Endothelial cell of umbilical vein (primary cell): ENCODE measurements around the gene MGST3. TPM values are rescaled to one million over a fixed set of nuclear protein-coding genes. Genes with fewer than 3 reads are reported as not detected.

Experiments used
- BruUV-seq: library from RNA; stranded (reverse); fragments of 400-500 nt; replicated peaks from 2 replicates; lab custom pipeline; 2021; lab: Mats Ljungman, UMichigan
- CTCF ChIA-PET: fragments of 300-600, 350-600 bp; sonication (Branson Sonifier 250); formaldehyde crosslinking; loops from one replicate; lab custom pipeline; 2021; ENCODE audit warnings: antibody characterized with exemption, inconsistent platforms; lab: Charles Lee
- POLR2A ChIA-PET: fragments of 300-600, 350-600 bp; sonication (Branson Sonifier 250); formaldehyde crosslinking; loops from one replicate; lab custom pipeline; 2021; ENCODE audit warnings: antibody characterized with exemption, inconsistent platforms; lab: Charles Lee
- DNase-seq: peaks from one replicate; pipeline ENCODE4 v3.0.0-alpha.2; 2011; ENCODE audit warnings: low read depth, low spot score
- FAIRE-seq: peaks from 2 replicates; lab custom pipeline; 2011; peaks lifted over from hg19 to GRCh38; lab: Jason Lieb, UNC
- H2AFZ ChIP-seq: 2 replicates; pipeline ENCODE4 v1.6.0; 2012; ENCODE audit warnings: low read depth, low read length, control low read depth, inconsistent platforms
- H3K27ac ChIP-seq: 2 replicates; pipeline ENCODE4 v1.5.1; 2011; ENCODE audit warnings: low read depth, mild to moderate bottlenecking, control low read depth, low read length, moderate library complexity; ENCODE audit not compliant: insufficient read depth
- H3K27me3 ChIP-seq, 2 experiments: 2 replicates each; pipeline versions ENCODE4 v1.6.0 to v1.6.1; 2011; ENCODE audit warnings: low read length in 2 of 2, mixed read lengths in 1 of 2; ENCODE audit not compliant: control insufficient read depth in 2 of 2, insufficient read depth in 2 of 2
- H3K36me3 ChIP-seq, 2 experiments: 2 replicates in 1 of 2; 3 replicates in 1 of 2; pipeline ENCODE4 v1.5.1; 2011; ENCODE audit warnings: low read length in 2 of 2, mild to moderate bottlenecking in 1 of 2, moderate library complexity in 1 of 2; ENCODE audit not compliant: control insufficient read depth in 2 of 2, insufficient read depth in 2 of 2; ENCODE audit errors: extremely low read depth in 1 of 2
- H3K4me1 ChIP-seq: 3 replicates; pipeline ENCODE4 v1.5.1; 2011; ENCODE audit warnings: mild to moderate bottlenecking, low read length; ENCODE audit not compliant: control insufficient read depth, insufficient read depth; ENCODE audit errors: extremely low read depth
- H3K4me2 ChIP-seq: 2 replicates; pipeline ENCODE4 v1.6.1; 2011; ENCODE audit warnings: low read length, control low read depth, mixed read lengths; ENCODE audit not compliant: insufficient read depth
- H3K4me3 ChIP-seq, 3 experiments: fragments of 200-600 bp in 1 of 3; sonication (generic), shearing (Covaris generic) in 1 of 3; replicated peaks in 1 of 3; 2 replicates each; pipeline ENCODE4 v1.5.1; 2011 to 2016; ENCODE audit warnings: control low read depth in 3 of 3, low read length in 3 of 3, mild to moderate bottlenecking in 2 of 3, inconsistent platforms in 1 of 3, low read depth in 1 of 3, moderate library complexity in 1 of 3; ENCODE audit not compliant: insufficient read depth in 1 of 3
- H3K79me2 ChIP-seq: 2 replicates; pipeline ENCODE4 v1.6.0; 2012; ENCODE audit warnings: low read length, inconsistent platforms; ENCODE audit not compliant: control insufficient read depth, insufficient read depth
- H3K9ac ChIP-seq: replicated peaks from 2 replicates; pipeline ENCODE3; 2011; ENCODE audit warnings: low read length, control low read depth; ENCODE audit not compliant: insufficient read depth; ENCODE audit errors: extremely low read depth
- H3K9me1 ChIP-seq: replicated peaks from 3 replicates; pipeline ENCODE4 v1.6.0; 2011; ENCODE audit warnings: mild to moderate bottlenecking, low read length; ENCODE audit not compliant: control insufficient read depth, insufficient read depth; ENCODE audit errors: extremely low read depth
- H3K9me3 ChIP-seq: replicated peaks from 2 replicates; pipeline ENCODE4 v1.5.1; 2012; ENCODE audit warnings: low read length, inconsistent platforms; ENCODE audit not compliant: control insufficient read depth, insufficient read depth
- H4K20me1 ChIP-seq: replicated peaks from 2 replicates; pipeline ENCODE3; 2011; ENCODE audit warnings: mild to moderate bottlenecking, low read length; ENCODE audit not compliant: control insufficient read depth, insufficient read depth; ENCODE audit errors: extremely low read depth
- MYC ChIP-seq: IDR thresholded peaks from one replicate; pipeline ENCODE4 v1.6.1; 2011; ENCODE audit warnings: mild to moderate bottlenecking, low read depth, low read length
- POLR2A ChIP-seq: IDR thresholded peaks from 2 replicates; pipeline ENCODE4 v1.6.1; 2012; ENCODE audit warnings: low read depth, mild to moderate bottlenecking, control low read depth, low read length
- POLR2AphosphoS5 ChIP-seq: IDR thresholded peaks from 2 replicates; pipeline ENCODE4 v1.6.1; 2012; ENCODE audit warnings: low read depth, mild to moderate bottlenecking, control low read depth, low read length, moderate library complexity; ENCODE audit not compliant: insufficient read depth
- dilution Hi-C: fragments of 300-500 bp; cut with MboI; formaldehyde crosslinking; loops from one replicate; pipeline ENCODE4 v1.15.0; 2019; ENCODE audit warnings: low sequenced_read_pairs; ENCODE audit not compliant: extremely low pct_ligation_motif_present
- intact Hi-C: fragments of 100-400 bp; cut with micrococcal nuclease; formaldehyde crosslinking; loops from one replicate; pipeline ENCODE4 v1.10.0; 2022
- polyA plus RNA-seq, 4 experiments: library from polyadenylated mRNA; depleted of rRNA in 3 of 4; stranded (reverse) in 3 of 4; unstranded in 1 of 4; fragments of >200 nt; gene quantifications; 2 replicates each; pipeline versions ENCODE4 v1.2.1 to v1.2.3, GENCODE V29; 2011 to 2012; ENCODE audit warnings: missing spikeins in 1 of 4
- total RNA-seq: library from RNA; stranded (reverse); gene quantifications from 2 replicates; pipeline ENCODE4 v1.2.3, GENCODE V29; 2021
- TF ChIP-seq, protein P1 (sequence below): IDR thresholded peaks from 2 replicates; pipeline ENCODE4 v1.6.1; 2011; ENCODE audit not compliant: insufficient read depth, insufficient read length
- TF ChIP-seq, protein P2 (sequence below), 2 donors: IDR thresholded peaks; 1 replicate in 1 of 2; 2 replicates in 1 of 2; pipeline ENCODE4 v1.5.1; 2011; ENCODE audit warnings: low read length in 2 of 2, mild to moderate bottlenecking in 2 of 2, moderate library complexity in 2 of 2, control low read depth in 1 of 2, inconsistent platforms in 1 of 2, low read depth in 1 of 2; ENCODE audit not compliant: insufficient read depth in 1 of 2; ENCODE audit errors: extremely low read depth in 1 of 2

The MGST3 gene
- total and polyA plus RNA-seq, 2 donors (not counting 3 experiments of a cell fraction or from before 2014, with no cell fraction given) = 164 to 288 TPM

DNA sequence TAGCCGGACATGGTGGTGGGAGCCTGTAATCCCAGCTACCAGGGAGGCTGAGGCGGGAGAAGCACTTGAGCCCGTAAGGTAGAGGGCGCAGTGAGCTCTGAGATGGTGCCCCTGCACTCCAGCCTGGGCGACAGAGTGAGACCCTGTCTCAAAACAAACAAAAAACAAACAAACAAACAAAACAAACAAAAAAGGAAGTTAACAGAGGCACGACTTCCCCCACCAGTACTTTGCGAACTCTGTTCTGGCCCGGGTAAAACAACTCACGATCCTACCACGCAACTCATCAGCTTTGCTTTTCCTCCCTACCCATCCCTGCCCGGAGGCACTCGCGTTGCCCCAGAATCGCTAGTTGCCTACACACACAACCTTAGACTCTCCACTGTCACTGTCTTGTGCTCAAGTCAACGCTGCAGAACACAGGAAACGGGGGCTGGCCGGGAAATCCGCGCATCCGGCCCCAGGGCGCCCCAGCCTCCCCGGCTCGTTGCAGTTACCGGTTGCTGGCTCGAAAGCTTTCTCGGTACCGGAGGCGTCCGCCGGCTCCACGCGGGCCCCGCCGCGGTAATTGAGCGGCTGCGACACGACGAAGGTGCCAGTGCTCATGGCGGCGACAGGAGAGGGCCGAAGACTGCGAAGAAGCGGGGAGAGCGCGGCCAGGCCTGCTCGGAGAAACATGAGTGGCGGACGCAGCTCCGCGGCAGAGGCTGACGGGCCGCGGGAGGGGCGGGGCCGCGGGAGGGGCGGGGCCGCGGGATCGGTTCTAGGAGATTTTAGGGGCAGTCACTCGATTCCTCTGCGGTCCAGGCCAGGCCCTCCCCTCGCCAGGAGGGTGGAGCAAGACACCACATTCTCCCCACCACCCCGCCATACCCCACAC, 67.1 kb downstream of the MGST3 start, which contains the start of gene ALDH9A1:
TSS of gene ALDH9A1 (minus strand) at position 682 of the 880 bp plus-strand sequence. CDS start at position 678, 4 bp downstream.
- H3K27ac ChIP-seq = peak within 1 kb of the TSS; percentile 72
- FAIRE-seq (peak; percentile 59), DNase-seq (peak; percentile 84)
- H3K9ac ChIP-seq = peak within 1 kb of the TSS; percentile 85
- H3K27me3 ChIP-seq = peaks cover 2 to 3% of the 10 kb centered on the region in 2 experiments
- intact Hi-C loops (loop anchor here (1.0 to 5.0 kb wide), 4 partner anchors 67 to 214 kb away; partner anchors contain the start of genes MGST3 and TMCO1), dilution Hi-C loops (no loop called here)
- POLR2A ChIA-PET = interaction anchor here (0.6 to 0.8 kb wide), 2 partner anchors 23 to 198 kb away, joined by 3 read pairs; no protein-coding TSS in a partner anchor
- CTCF ChIA-PET = interaction anchor here (0.7 to 2.2 kb wide), 21 partner anchors 8 to 1522 kb away, joined by 3 to 10 read pairs (median 4); partner anchors contain the start of genes MGST3 and POU2F1
- peaks cover 30% of the 10 kb centered on the region for H3K79me2 ChIP-seq
- H4K20me1 ChIP-seq = no peaks in the 10 kb centered on the region
- TF ChIP-seq POLR2A = peak; percentile 82
- TF ChIP-seq, protein P1, sequence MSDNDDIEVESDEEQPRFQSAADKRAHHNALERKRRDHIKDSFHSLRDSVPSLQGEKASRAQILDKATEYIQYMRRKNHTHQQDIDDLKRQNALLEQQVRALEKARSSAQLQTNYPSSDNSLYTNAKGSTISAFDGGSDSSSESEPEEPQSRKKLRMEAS = no peak
- TF ChIP-seq, protein P2, sequence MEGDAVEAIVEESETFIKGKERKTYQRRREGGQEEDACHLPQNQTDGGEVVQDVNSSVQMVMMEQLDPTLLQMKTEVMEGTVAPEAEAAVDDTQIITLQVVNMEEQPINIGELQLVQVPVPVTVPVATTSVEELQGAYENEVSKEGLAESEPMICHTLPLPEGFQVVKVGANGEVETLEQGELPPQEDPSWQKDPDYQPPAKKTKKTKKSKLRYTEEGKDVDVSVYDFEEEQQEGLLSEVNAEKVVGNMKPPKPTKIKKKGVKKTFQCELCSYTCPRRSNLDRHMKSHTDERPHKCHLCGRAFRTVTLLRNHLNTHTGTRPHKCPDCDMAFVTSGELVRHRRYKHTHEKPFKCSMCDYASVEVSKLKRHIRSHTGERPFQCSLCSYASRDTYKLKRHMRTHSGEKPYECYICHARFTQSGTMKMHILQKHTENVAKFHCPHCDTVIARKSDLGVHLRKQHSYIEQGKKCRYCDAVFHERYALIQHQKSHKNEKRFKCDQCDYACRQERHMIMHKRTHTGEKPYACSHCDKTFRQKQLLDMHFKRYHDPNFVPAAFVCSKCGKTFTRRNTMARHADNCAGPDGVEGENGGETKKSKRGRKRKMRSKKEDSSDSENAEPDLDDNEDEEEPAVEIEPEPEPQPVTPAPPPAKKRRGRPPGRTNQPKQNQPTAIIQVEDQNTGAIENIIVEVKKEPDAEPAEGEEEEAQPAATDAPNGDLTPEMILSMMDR (IDR thresholded peaks at IDR 0.05; ENCODE audit: extremely low read depth in 1 of 2, insufficient read depth in 1 of 2, low read depth in 1 of 2, low read length in 2 of 2) = peak in 1 of 2 donors; percentile 30
- TF ChIP-seq MYC = no peak
- TF ChIP-seq POLR2AphosphoS5 = peak; percentile 62
- peak within 1 kb of the TSS; percentile 86 for H3K4me2 ChIP-seq
- BruUV-seq = no TSS peak
- peak within 1 kb of the TSS; percentile 36 to 75 (median 55) for H3K4me3 ChIP-seq
- H2AFZ ChIP-seq = peak within 1 kb of the TSS; percentile 96
- H3K36me3 ChIP-seq = no peaks in the 10 kb centered on the region
- peaks cover 21% of the 10 kb centered on the region for H3K4me1 ChIP-seq
- no peaks in the 10 kb centered on the region for H3K9me3 ChIP-seq
- no peaks in the 10 kb centered on the region for H3K9me1 ChIP-seq
